Measurements from ENCODE around the gene EXOC3L4. TPM values are rescaled to one million over a fixed set of nuclear protein-coding genes. Genes with fewer than 3 reads are reported as not detected.

EXOC3L4 gene
- 0.09 TPM in 1 of 2 replicates, not detected in the other for total RNA-seq

GRCh38 chr14:103094406-103095209 lies at the start of gene EXOC3L4:
Gene EXOC3L4, plus strand, starts transcription at chr14:103094725. Its CDS starts 5,495 bp downstream, at chr14:103100220.

GRCh38 chr14:103057372-103058163 lies 37.0 kb upstream of the EXOC3L4 start, which contains the start of gene CDC42BPB:
Gene CDC42BPB, minus strand, starts transcription at chr14:103057549. Its CDS starts 376 bp downstream, at chr14:103057173.

GRCh38 chr14:103084021-103084919 lies 10.3 kb upstream of the EXOC3L4 start, which contains the start of gene LBHD2:
Gene LBHD2, plus strand, starts transcription at chr14:103084210. Its CDS starts 1,803 bp downstream, at chr14:103086013.

DNA sequence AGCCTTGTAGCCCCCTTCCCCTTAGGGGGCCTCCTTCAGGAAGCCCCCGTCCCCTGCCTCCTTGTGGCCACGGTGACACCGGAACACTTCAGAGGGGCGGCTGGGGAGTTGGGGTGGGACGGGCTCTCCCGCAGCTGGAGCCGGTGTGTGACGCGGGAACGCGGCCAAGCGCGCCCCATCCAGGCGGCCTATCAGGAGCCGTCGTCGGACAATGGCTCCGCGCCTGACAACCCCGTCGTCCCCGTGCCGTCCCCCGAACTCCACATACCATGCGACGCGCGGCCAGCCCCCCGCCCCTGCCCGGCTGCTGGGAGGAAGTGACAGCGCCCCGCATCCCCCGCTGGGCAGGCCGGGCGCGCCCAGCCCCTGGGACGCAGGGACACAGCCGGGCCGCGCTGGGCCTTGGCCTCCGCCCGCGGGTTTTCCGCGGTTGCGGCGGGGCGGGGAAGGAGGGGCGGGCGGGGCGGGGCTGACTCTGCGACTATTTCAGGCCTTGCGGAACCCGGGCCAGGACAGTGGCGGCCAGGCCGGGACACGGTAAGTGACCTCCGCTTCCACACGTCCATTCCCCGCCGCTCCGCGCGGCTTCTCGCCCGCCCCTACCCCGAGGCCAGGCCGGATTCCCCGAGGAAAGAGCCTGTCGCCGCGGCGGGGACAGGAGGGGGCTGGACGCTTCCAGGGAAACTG lies 28.6 kb downstream of the EXOC3L4 start, which contains the start of gene TNFAIP2:
TSS of gene TNFAIP2 (plus strand) at position 515 of the 687 bp plus-strand sequence. CDS start 2,997 bp downstream, outside the sequence.

Other genes starting within 250 kb of the EXOC3L4 start
- gene AMN, start 172.1 kb upstream of the EXOC3L4 start, total RNA-seq = not detected in 2 replicates
- gene CDC42BPB, start 37.2 kb upstream of the EXOC3L4 start, total RNA-seq = 95.8 and 102 TPM in 2 replicates
- not detected in 2 replicates for gene LBHD2, start 10.5 kb upstream of the EXOC3L4 start, total RNA-seq
- gene TNFAIP2, start 28.7 kb downstream of the EXOC3L4 start, total RNA-seq = 34.4 and 79.6 TPM in 2 replicates
- 111 and 125 TPM in 2 replicates for gene EIF5, start 239.5 kb downstream of the EXOC3L4 start, total RNA-seq